Measurements from ENCODE around the gene LYRM2.

DNA sequence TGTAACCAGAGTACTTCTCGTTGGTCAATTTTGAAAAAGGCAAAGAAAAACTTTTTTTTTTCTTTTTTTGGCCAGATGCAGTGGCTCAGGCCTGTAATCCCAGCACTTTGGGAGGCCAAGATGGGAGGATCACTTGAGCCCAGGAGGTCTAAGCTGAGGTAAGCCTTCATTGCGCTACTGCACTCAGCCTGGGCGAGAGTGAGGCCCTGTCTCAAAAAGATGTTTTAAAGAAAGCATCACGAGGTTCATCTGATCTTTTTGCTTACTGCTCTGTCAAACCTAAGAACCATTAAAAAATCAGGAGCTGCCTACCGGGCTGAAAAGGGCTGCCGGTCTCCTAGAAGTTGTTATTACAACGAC is 607 bp downstream of the LYRM2 start:
- TF ChIP-seq RNF2 (IDR thresholded peaks at IDR 0.05) (no peak), ZNF354B (CRISPR knock-in tag; IDR thresholded peaks at IDR 0.05) (no peak), PCBP2 (IDR thresholded peaks at IDR 0.05; ENCODE audit: low read depth, low read length, poor library complexity, severe bottlenecking) (no peak), ZNF57 (CRISPR knock-in tag; IDR thresholded peaks at IDR 0.05) (no peak), HNRNPL (IDR thresholded peaks at IDR 0.05; ENCODE audit: low read depth, low read length) (no peak), ZNF449 (CRISPR knock-in tag; IDR thresholded peaks at IDR 0.05) (no peak)
- TF ChIP-seq, protein P1, sequence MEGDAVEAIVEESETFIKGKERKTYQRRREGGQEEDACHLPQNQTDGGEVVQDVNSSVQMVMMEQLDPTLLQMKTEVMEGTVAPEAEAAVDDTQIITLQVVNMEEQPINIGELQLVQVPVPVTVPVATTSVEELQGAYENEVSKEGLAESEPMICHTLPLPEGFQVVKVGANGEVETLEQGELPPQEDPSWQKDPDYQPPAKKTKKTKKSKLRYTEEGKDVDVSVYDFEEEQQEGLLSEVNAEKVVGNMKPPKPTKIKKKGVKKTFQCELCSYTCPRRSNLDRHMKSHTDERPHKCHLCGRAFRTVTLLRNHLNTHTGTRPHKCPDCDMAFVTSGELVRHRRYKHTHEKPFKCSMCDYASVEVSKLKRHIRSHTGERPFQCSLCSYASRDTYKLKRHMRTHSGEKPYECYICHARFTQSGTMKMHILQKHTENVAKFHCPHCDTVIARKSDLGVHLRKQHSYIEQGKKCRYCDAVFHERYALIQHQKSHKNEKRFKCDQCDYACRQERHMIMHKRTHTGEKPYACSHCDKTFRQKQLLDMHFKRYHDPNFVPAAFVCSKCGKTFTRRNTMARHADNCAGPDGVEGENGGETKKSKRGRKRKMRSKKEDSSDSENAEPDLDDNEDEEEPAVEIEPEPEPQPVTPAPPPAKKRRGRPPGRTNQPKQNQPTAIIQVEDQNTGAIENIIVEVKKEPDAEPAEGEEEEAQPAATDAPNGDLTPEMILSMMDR (IDR thresholded peaks at IDR 0.05 in 2 of 3, conservative IDR thresholded peaks at IDR 0.05 in 1 of 3; ENCODE audit: insufficient read depth in 2 of 3, low read depth in 1 of 3, low read length in 3 of 3), result no peak
- TF ChIP-seq, protein P2, sequence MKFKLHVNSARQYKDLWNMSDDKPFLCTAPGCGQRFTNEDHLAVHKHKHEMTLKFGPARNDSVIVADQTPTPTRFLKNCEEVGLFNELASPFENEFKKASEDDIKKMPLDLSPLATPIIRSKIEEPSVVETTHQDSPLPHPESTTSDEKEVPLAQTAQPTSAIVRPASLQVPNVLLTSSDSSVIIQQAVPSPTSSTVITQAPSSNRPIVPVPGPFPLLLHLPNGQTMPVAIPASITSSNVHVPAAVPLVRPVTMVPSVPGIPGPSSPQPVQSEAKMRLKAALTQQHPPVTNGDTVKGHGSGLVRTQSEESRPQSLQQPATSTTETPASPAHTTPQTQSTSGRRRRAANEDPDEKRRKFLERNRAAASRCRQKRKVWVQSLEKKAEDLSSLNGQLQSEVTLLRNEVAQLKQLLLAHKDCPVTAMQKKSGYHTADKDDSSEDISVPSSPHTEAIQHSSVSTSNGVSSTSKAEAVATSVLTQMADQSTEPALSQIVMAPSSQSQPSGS (CRISPR knock-in tag; IDR thresholded peaks at IDR 0.05), result no peak

Measured in K562 (cell line).